Esophagus squamous epithelium (tissue), 5 donors: ENCODE data around the gene HOXB9. TPM values are rescaled to one million over a fixed set of nuclear protein-coding genes. Genes with fewer than 3 reads are reported as not detected.

Source experiments
- DNase-seq: peaks from one replicate; lab custom pipeline; 2025; lab: John Stamatoyannopoulos, UW
- H3K27ac ChIP-seq, 4 donors: fragments of 200-600 bp; sonication (generic); one replicate each; pipeline ENCODE4 v1.5.1; 2016 to 2019; ENCODE audit warnings: mild to moderate bottlenecking in 1 of 4
- H3K27me3 ChIP-seq, 4 donors: fragments of 200-600 bp; sonication (generic); 1 replicate in 3 of 4; 2 replicates in 1 of 4; pipeline versions ENCODE4 v1.5.1 to v1.6.0; 2017 to 2021; ENCODE audit warnings: antibody characterized with exemption in 1 of 4
- H3K36me3 ChIP-seq, 3 donors: fragments of 200-600 bp; sonication (generic); one replicate each; pipeline ENCODE4 v1.5.1; 2016 to 2019
- H3K4me1 ChIP-seq, 3 donors: fragments of 200-600 bp; sonication (generic); one replicate each; pipeline ENCODE4 v1.5.1; 2017 to 2019
- H3K4me3 ChIP-seq, 4 donors: fragments of 200-600 bp; sonication (generic); 1 replicate in 3 of 4; 2 replicates in 1 of 4; pipeline ENCODE4 v1.5.1; 2016 to 2019; ENCODE audit warnings: mild to moderate bottlenecking in 2 of 4, moderate library complexity in 1 of 4
- H3K9me3 ChIP-seq, 3 donors: fragments of 200-600 bp; sonication (generic); one replicate each; pipeline ENCODE4 v1.5.1; 2016 to 2019
- CTCF ChIP-seq, 6 experiments: fragments of 450-650 bp in 4 of 6; fragments of 200-600 bp in 2 of 6; sonication (generic) in 2 of 6; IDR thresholded peaks; one replicate each; pipeline ENCODE4 v1.5.1; 2016 to 2019; ENCODE audit warnings: antibody characterized with exemption in 6 of 6, mild to moderate bottlenecking in 4 of 6, moderate library complexity in 4 of 6
- POLR2A ChIP-seq, 4 donors: fragments of 450-650 bp; IDR thresholded peaks; one replicate each; pipeline ENCODE4 v1.6.1; 2017; ENCODE audit warnings: antibody characterized with exemption in 4 of 4, mild to moderate bottlenecking in 4 of 4, moderate library complexity in 3 of 4
- WGBS, 2 donors: methylation state at CpG; one replicate each; pipeline ENCODE4 v1.1.5; 2018; 5-methylcytosine and 5-hydroxymethylcytosine counted together
- intact Hi-C: fragments of 100-400 bp; cut with DNase I; formaldehyde crosslinking; loops from one replicate; pipeline ENCODE4 v1.15.0; 2022
- total RNA-seq, 4 donors: library from RNA; depleted of rRNA; stranded (reverse); fragments of >200 nt; gene quantifications; one replicate each; pipeline ENCODE4 v1.1.0, GENCODE V29; 2016
- donor health status: DM: yes; HTN: yes; CAD: no.

HOXB9 gene
- total RNA-seq, 4 donors from 2014 or later: not detected

GRCh38 chr17:48611681-48612455, 14.3 kb downstream of the HOXB9 start:
- H3K4me1 ChIP-seq: peaks cover 13 to 48% (median 40%) of the 10 kb centered on the region in 3 donors
- no peaks in the 10 kb centered on the region for H3K9me3 ChIP-seq
- DNase-seq: no peak
- TF ChIP-seq POLR2A (IDR thresholded peaks at IDR 0.05) (no peak), CTCF (IDR thresholded peaks at IDR 0.05) (no peak)
- H3K4me3 ChIP-seq: peak overlapping the region in 3 of 4 donors; percentile 43 to 67 (median 51)
- H3K27me3 ChIP-seq: peaks cover 50 to 100% (median 84%) of the 10 kb centered on the region in 4 donors
- WGBS, 2 donors: 10 to 11% methylated on average over 13 to 29 of the region's 36 CpGs
- intact Hi-C loops: no loop called here
- no peak overlapping the region for H3K27ac ChIP-seq
- no peaks in the 10 kb centered on the region for H3K36me3 ChIP-seq

- no peak for TF ChIP-seq POLR2A (IDR thresholded peaks at IDR 0.05)
- no peak for TF ChIP-seq CTCF (IDR thresholded peaks at IDR 0.05)
- H3K27ac ChIP-seq: peak overlapping the region in 1 of 4 donors; percentile 64
- peak overlapping the region; percentile 38 to 67 (median 47) for H3K4me3 ChIP-seq
- intact Hi-C loops: no loop called here
- H3K36me3 ChIP-seq: no peaks in the 10 kb centered on the region
- WGBS, 2 donors: 2 to 17% methylated on average over 10 to 15 of the region's 22 CpGs
- H3K9me3 ChIP-seq: no peaks in the 10 kb centered on the region
- DNase-seq: no peak
- peaks cover 44 to 100% (median 86%) of the 10 kb centered on the region in 4 donors for H3K27me3 ChIP-seq
- peaks cover 13 to 48% (median 40%) of the 10 kb centered on the region in 3 donors for H3K4me1 ChIP-seq
These were observed 14.9 kb downstream of the HOXB9 start for GRCh38 chr17:48611213-48611612.

- 1% methylated on average over 25 to 28 of the region's 79 CpGs for WGBS, 2 donors
- TF ChIP-seq CTCF (IDR thresholded peaks at IDR 0.05) (no peak), POLR2A (IDR thresholded peaks at IDR 0.05) (no peak)
- DNase-seq: no peak
These were observed 15.6 kb downstream of the HOXB9 start, which contains the start of gene HOXB7 for GRCh38 chr17:48610282-48611211. Gene HOXB7, minus strand, starts transcription at chr17:48611017. Its CDS starts 99 bp downstream, at chr17:48610918.

GRCh38 chr17:48609759-48610281, 16.3 kb downstream of the HOXB9 start:
- intact Hi-C loops: no loop called here
- TF ChIP-seq CTCF (IDR thresholded peaks at IDR 0.05) (no peak), POLR2A (IDR thresholded peaks at IDR 0.05) (no peak)
- H3K9me3 ChIP-seq: no peaks in the 10 kb centered on the region
- DNase-seq: no peak
- H3K27ac ChIP-seq: no peak overlapping the region
- peaks cover 13 to 48% (median 40%) of the 10 kb centered on the region in 3 donors for H3K4me1 ChIP-seq
- WGBS, 2 donors: 40% methylated on average over 1 of the region's 15 CpGs; no CpG with 5 or more reads in 1 of the 2 donors
- H3K27me3 ChIP-seq: peaks cover 50 to 100% (median 86%) of the 10 kb centered on the region in 4 donors
- no peaks in the 10 kb centered on the region for H3K36me3 ChIP-seq
- peak overlapping the region; percentile 38 to 67 (median 47) for H3K4me3 ChIP-seq

More at GRCh38 chr17:48610282-48611211, 15.6 kb downstream of the HOXB9 start, which contains the start of gene HOXB7:
- Histone ChIP-seq H3K4me1 (peaks cover 13 to 48% (median 40%) of the 10 kb centered on the region in 3 donors), H3K9me3 (no peaks in the 10 kb centered on the region), H3K27me3 (peaks cover 46 to 100% (median 86%) of the 10 kb centered on the region in 4 donors), H3K27ac (peak within 1 kb of the TSS in 3 of 4 donors; percentile 29 to 64 (median 36)), H3K4me3 (peak within 1 kb of the TSS; percentile 38 to 67 (median 47)), H3K36me3 (no peaks in the 10 kb centered on the region)
- intact Hi-C loops: no loop called here
